PC-3 (cell line): Measurements from ENCODE around the gene EPB41L2. TPM values are rescaled to one million over a fixed set of nuclear protein-coding genes. Genes with fewer than 3 reads are reported as not detected.

Source experiments
- ATAC-seq: fragments of 200-7000 bp; cut with Tn5 transposase; 2 replicates; pipeline ENCODE4 v1.9.1; 2020; ENCODE audit warnings: mild to moderate bottlenecking, moderate library complexity
- BruUV-seq: library from RNA; stranded (reverse); fragments of 400-500 nt; replicated peaks from 2 replicates; lab custom pipeline; 2021; lab: Mats Ljungman, UMichigan
- CTCF ChIA-PET: fragments of 300-600 bp; sonication (Branson Sonifier 250); formaldehyde crosslinking; loops from one replicate; lab custom pipeline; 2022; ENCODE audit warnings: antibody characterized with exemption; lab: Charles Lee
- POLR2A ChIA-PET: fragments of 300-600 bp; sonication (Branson Sonifier 250); formaldehyde crosslinking; loops from one replicate; lab custom pipeline; 2022; ENCODE audit warnings: antibody characterized with exemption; ENCODE audit not compliant: unreplicated experiment; lab: Charles Lee
- DNase-seq: peaks from one replicate; pipeline ENCODE4 v3.0.0-alpha.2; 2015
- H2AFZ ChIP-seq: fragments of 300-600 bp; sonication (generic); 2 replicates; pipeline ENCODE4 v1.6.0; 2016; ENCODE audit warnings: antibody characterized with exemption, low read length
- H3F3A ChIP-seq: fragments of 300-600 bp; sonication (generic); one replicate; pipeline ENCODE4 v1.6.0; 2017; ENCODE audit warnings: antibody characterized with exemption, low read length, control low read depth, mild to moderate bottlenecking; ENCODE audit not compliant: unreplicated experiment
- H3K27ac ChIP-seq: fragments of 300-600 bp; sonication (generic); 2 replicates; pipeline ENCODE4 v1.5.1; 2016; ENCODE audit warnings: mild to moderate bottlenecking, low read length
- H3K27me3 ChIP-seq: fragments of 300-600 bp; sonication (generic); 2 replicates; pipeline ENCODE4 v1.6.1; 2016; ENCODE audit warnings: low read length, mixed read lengths
- H3K36me3 ChIP-seq: fragments of 300-600 bp; sonication (generic); 2 replicates; pipeline ENCODE4 v1.6.1; 2016; ENCODE audit warnings: low read depth, mixed run types, low read length, mixed read lengths
- H3K4me1 ChIP-seq: fragments of 300-600 bp; sonication (generic); 2 replicates; pipeline ENCODE4 v1.5.1; 2016; ENCODE audit warnings: low read length; ENCODE audit not compliant: insufficient read depth
- H3K4me2 ChIP-seq: fragments of 300-600 bp; sonication (generic); 2 replicates; pipeline ENCODE4 v1.6.0; 2016; ENCODE audit warnings: low read length
- H3K4me3 ChIP-seq: fragments of 300-600 bp; sonication (generic); 2 replicates; pipeline ENCODE4 v1.5.1; 2016; ENCODE audit warnings: mild to moderate bottlenecking, low read length, mixed read lengths
- H3K79me2 ChIP-seq: fragments of 300-600 bp; sonication (generic); 2 replicates; pipeline ENCODE4 v1.6.1; 2017; ENCODE audit warnings: low read length, mixed read lengths
- H3K9ac ChIP-seq: fragments of 300-600 bp; sonication (generic); 2 replicates; pipeline ENCODE4 v1.6.0; 2016; ENCODE audit warnings: mild to moderate bottlenecking, low read length
- H3K9me2 ChIP-seq: fragments of 300-600 bp; sonication (generic); replicated peaks from 2 replicates; pipeline ENCODE4 v1.6.1; 2016; ENCODE audit warnings: mixed run types, low read length, mixed read lengths
- H3K9me3 ChIP-seq: fragments of 300-600 bp; sonication (generic); 2 replicates; pipeline ENCODE4 v1.6.1; 2016; ENCODE audit warnings: low read length, mixed read lengths
- H4K20me1 ChIP-seq: fragments of 300-600 bp; sonication (generic); 2 replicates; pipeline ENCODE4 v1.6.1; 2016; ENCODE audit warnings: low read length, mixed read lengths
- CTCF ChIP-seq: fragments of 300-600 bp; sonication (generic); conservative IDR thresholded peaks from 2 replicates; pipeline ENCODE4 v1.5.1; 2017; ENCODE audit warnings: antibody characterized with exemption, low read depth, mild to moderate bottlenecking, low read length
- EZH2 ChIP-seq: fragments of 300-600 bp; sonication (generic); IDR thresholded peaks from one replicate; pipeline ENCODE4 v1.6.1; 2017; ENCODE audit warnings: antibody characterized with exemption, mild to moderate bottlenecking, low read length; ENCODE audit not compliant: unreplicated experiment
- EZH2phosphoT487 ChIP-seq: fragments of 300-600 bp; sonication (generic); IDR thresholded peaks from 2 replicates; pipeline ENCODE4 v1.6.1; 2018; ENCODE audit warnings: mild to moderate bottlenecking, antibody characterized with exemption, low read length, borderline replicate concordance
- intact Hi-C: fragments of 100-400 bp; cut with micrococcal nuclease; formaldehyde crosslinking; loops from 2 replicates; pipeline ENCODE4 v1.9.0; 2023
- total RNA-seq: library from RNA; depleted of rRNA; stranded (reverse); fragments of >200 nt; gene quantifications from 2 replicates; pipeline ENCODE4 v1.2.3, GENCODE V29; 2014

EPB41L2 gene
- total RNA-seq, 1 experiment from 2014 or later: 26.9 TPM

- H3K9me2 ChIP-seq: no peaks in the 10 kb centered on the region
- DNase-seq: no peak
- CTCF ChIA-PET: no interaction called here
- H3K4me1 ChIP-seq: no peaks in the 10 kb centered on the region
- H3K9me3 ChIP-seq: no peaks in the 10 kb centered on the region
- intact Hi-C loops: loop anchor here (10.0 kb wide), 1 partner anchor 552 kb away; no protein-coding TSS in a partner anchor
- H3K36me3 ChIP-seq: no peaks in the 10 kb centered on the region
- TF ChIP-seq EZH2 (no peak), EZH2phosphoT487 (no peak), CTCF (no peak)
- no TSS peak for BruUV-seq
- no peak overlapping the region for H3K4me3 ChIP-seq
- no peaks in the 10 kb centered on the region for H3F3A ChIP-seq
- POLR2A ChIA-PET: no interaction called here
- no peak overlapping the region for H3K9ac ChIP-seq
- H4K20me1 ChIP-seq: no peaks in the 10 kb centered on the region
- no peak overlapping the region for H3K27ac ChIP-seq
- no peaks in the 10 kb centered on the region for H3K27me3 ChIP-seq
- no peaks in the 10 kb centered on the region for H3K79me2 ChIP-seq
- no peak for ATAC-seq
- H2AFZ ChIP-seq: no peak overlapping the region
- H3K4me2 ChIP-seq: no peak overlapping the region
Observed at GRCh38 chr6:130846501-130846900, 216.5 kb downstream of the EPB41L2 start.

DNA sequence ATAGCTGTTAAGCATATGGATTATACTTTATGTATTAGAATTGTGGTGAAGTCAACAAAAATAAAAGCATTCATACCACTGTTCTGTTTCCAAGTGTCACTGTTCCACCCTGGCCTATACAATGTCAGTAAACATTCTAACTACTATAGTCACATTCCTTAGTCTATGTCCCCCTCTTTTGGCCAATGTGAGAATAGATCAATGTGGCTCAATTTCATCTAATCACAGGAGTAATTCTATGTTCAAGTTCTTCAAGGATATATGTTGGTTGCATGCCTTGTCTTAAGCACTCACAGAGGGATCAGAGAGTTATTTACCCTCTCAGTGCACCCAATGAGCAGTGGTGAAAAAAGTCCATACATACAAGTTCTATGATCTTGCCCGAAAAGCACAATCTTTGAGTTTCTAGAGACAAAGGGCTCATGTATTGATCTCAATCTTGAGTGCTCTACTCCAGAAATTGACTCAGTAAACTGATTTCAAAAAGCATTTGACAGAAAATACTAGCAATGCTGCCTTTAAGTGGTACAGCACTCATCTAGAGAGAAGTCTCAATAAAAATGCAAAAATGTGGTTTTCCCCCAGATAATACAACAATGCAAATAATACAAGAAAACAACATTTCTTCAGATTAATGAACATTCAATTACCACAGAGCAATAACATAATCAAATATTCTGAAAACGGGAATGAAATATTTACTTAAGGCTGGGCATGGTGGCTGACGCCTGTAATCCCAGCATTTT, 219.3 kb downstream of the EPB41L2 start:
- no peaks in the 10 kb centered on the region for H3F3A ChIP-seq
- CTCF ChIA-PET: no interaction called here
- no peak overlapping the region for H2AFZ ChIP-seq
- no peak overlapping the region for H3K4me2 ChIP-seq
- POLR2A ChIA-PET: no interaction called here
- no peaks in the 10 kb centered on the region for H3K79me2 ChIP-seq
- peak; percentile 61 for TF ChIP-seq CTCF
- TF ChIP-seq EZH2: no peak
- no peak for TF ChIP-seq EZH2phosphoT487
- no peak overlapping the region for H3K4me3 ChIP-seq
- H4K20me1 ChIP-seq: no peaks in the 10 kb centered on the region
- H3K9ac ChIP-seq: no peak overlapping the region
- H3K9me2 ChIP-seq: no peaks in the 10 kb centered on the region
- BruUV-seq: no TSS peak
- DNase-seq: peak; percentile 53
- intact Hi-C loops: loop anchor here (10.0 kb wide), 1 partner anchor 549 kb away; no protein-coding TSS in a partner anchor
- no peak overlapping the region for H3K27ac ChIP-seq
- H3K36me3 ChIP-seq: no peaks in the 10 kb centered on the region
- peak; percentile 56 for ATAC-seq
- H3K4me1 ChIP-seq: no peaks in the 10 kb centered on the region
- H3K9me3 ChIP-seq: no peaks in the 10 kb centered on the region
- H3K27me3 ChIP-seq: no peaks in the 10 kb centered on the region

- no peak for ATAC-seq
- H3K9ac ChIP-seq: no peak overlapping the region
- H3K79me2 ChIP-seq: no peaks in the 10 kb centered on the region
- TF ChIP-seq CTCF (no peak), EZH2phosphoT487 (no peak), EZH2 (no peak)
- no peak overlapping the region for H3K4me3 ChIP-seq
- POLR2A ChIA-PET: no interaction called here
- H3K9me3 ChIP-seq: no peaks in the 10 kb centered on the region
- BruUV-seq: no TSS peak
- no peaks in the 10 kb centered on the region for H4K20me1 ChIP-seq
- H3K36me3 ChIP-seq: no peaks in the 10 kb centered on the region
- no peaks in the 10 kb centered on the region for H3K9me2 ChIP-seq
- H3K4me1 ChIP-seq: no peaks in the 10 kb centered on the region
- H3K27ac ChIP-seq: no peak overlapping the region
- CTCF ChIA-PET: no interaction called here
- intact Hi-C loops: loop anchor here (10.0 kb wide), 1 partner anchor 546 kb away; no protein-coding TSS in a partner anchor
- no peak overlapping the region for H3K4me2 ChIP-seq
- H3F3A ChIP-seq: no peaks in the 10 kb centered on the region
- no peak for DNase-seq
- H2AFZ ChIP-seq: no peak overlapping the region
- H3K27me3 ChIP-seq: no peaks in the 10 kb centered on the region
Observed at GRCh38 chr6:130841128-130841728, 221.8 kb downstream of the EPB41L2 start.
